DMS53 treated with DMSO at 0.1 percent for 48 hours (cell line): ENCODE data around the gene SAMD4A.
"Not testable (repeated sequence)": the region's sequence is repeated elsewhere in the genome, so short reads cannot be mapped to it uniquely, and the experiment has no call there.

Source experiments
- DNase-seq: peaks from one replicate; lab custom pipeline; 2025; ENCODE audit not compliant: unreplicated experiment; lab: John Stamatoyannopoulos, UW

SAMD4A gene

DNA sequence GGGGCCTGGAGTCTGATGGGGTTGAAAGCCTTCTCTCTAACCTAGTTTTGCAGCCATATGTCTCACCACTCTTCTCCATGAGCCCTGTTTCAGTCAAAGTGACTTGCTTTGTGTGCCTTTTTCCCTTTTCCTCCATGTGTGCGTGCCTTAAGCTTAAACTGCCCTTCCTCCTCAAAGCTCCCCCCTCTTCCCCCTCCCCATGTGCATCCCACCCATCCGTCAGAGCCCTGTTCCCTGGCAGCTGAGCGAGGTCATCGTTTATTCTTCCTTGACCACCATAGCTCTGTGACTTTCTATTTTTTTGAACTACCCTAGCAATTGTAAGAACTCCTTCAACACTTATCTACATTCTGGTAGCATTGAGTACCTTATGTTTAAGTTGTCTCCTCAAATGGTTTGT is 24.9 kb downstream of the SAMD4A start:
- DNase-seq: no peak

DNA sequence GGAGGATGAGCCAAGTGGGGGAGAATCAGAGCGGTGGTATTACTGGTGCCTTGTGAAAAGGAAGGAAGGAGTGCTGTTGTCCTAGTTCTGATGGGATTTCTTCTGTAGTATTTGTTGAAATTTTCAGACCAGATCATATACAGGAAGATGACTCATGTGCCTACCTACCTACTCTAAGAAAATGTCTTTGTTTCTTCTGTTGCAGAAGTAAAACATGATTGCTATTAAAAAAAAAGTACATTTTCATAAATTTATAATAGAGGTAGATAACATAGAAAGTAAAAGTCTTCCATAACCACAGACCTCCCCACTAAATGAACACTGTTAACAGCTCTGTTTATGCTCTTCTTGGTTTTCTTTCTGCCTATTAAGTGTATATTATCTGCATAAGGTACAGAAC is 26.9 kb downstream of the SAMD4A start:
- DNase-seq: no peak

DNA sequence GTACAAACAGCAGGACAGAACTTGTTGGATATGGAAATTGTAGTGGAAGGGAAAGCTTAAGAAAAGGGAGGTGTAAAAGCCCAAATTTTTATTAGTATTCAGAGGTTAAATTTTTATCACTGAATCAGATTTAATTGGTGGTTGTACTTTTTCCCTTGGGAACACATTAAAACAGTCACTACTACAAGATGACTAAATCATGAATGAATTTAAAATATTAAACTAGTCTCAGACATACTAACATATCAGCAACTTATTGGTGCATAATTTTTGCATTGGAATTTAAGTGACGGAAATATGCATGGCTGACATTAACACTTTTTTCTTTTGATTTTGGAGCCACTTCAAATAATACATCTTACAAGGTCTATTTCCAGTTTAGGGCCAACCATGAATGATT is 27.6 kb downstream of the SAMD4A start:
- DNase-seq: no peak

DNA sequence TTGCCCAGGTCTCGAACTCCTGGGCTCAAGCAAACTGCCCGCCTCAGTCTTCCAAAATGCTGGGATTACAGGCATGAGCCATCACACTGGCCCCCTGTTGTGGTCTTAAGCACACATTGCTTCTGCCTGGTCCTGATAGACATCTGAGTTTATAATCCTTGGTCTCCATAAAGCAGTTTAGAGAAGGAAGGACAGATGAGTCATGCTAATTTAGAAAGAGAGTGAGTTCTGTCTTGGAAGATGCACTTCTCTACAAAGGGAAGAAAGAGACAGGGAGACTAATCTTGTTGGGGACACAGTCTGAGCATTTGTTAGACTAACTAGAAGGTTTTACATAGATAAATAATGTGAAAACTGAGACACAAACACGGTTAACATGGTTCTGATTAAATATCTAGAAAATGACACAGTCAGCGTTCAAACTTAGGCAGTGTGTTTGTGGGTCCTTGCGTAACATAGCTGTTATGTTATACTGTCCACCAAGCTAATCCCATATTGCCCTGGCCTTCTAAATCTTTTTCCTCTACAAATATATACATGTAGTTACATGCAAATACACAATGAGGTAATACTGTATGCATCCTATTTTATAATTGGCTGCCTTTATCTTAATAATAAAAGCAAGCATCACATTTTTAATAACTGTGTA is 31.0 kb downstream of the SAMD4A start:
- DNase-seq: no peak

DNA sequence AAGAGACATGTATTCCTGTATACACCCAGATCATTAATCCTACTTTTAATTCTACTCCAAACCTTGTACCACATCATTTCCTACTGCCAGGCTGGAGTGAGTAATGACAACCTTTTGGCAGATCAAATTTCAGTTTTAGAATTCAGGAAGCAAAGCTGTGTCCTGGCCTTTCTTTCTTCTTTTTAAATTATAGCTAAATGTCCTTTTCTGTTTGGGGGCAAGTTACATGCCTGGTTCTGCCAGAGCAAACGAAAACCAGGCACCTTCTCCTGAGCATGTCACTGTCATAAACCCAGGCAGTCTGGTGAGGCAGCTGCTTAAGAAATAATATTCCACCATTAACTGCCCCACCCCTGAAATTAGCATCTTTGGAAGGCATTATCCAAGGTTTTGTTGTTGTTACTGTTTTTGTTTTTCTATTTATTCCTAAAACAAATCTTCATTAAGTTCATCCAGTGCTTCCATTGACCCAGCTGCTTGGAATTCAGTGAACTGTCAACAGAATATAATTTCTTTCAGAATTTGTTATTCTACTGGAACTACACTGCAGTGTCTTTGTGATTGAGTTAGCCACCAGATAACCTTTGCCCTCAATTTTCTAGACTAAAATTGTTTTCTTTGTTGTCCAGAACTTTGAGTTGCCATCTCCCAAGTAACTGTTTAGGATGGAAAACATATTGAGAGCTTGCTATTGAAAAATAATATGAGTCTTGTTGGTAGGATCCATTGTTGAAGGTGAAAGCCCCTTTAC is 33.2 kb downstream of the SAMD4A start:
- DNase-seq: no peak

DNA sequence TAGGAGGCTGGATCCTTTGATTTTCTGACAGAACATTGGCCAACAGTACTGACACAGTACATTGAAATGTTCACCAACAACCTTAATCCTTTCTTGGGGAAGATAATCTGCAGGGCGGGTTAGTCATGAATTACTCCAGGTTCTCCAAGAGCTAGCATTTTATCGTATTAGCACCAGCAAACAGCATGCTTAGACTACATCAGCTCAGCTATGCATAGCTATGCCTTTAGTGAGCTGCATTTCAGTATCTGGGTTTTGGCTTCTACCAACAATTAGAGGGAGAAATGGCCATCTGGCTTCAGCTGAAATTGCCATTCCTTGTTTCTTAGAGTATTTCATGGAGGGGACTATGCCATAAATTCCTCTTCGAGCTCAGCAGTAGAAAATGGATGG is 33.8 kb downstream of the SAMD4A start:
- DNase-seq: no peak

DNA sequence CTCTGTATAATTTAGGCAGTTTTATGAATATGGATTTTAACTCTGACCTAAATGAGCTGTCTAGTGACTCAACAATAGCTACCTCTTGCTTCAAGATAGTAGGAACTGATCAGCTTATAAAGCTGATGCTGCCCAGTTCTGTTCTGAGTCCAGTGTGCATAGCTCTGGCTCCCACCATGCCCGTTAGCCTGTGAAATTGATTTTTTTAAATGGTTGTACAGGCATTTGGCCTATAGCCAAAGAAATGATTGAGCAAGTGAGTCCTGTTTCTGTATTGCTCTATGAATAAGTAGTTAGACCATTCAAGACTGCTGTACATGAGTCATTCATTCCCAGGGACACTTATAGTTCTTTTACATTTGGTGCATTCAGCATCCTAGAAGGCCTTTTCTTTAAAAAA is 36.4 kb downstream of the SAMD4A start:
- no peak for DNase-seq

DNA sequence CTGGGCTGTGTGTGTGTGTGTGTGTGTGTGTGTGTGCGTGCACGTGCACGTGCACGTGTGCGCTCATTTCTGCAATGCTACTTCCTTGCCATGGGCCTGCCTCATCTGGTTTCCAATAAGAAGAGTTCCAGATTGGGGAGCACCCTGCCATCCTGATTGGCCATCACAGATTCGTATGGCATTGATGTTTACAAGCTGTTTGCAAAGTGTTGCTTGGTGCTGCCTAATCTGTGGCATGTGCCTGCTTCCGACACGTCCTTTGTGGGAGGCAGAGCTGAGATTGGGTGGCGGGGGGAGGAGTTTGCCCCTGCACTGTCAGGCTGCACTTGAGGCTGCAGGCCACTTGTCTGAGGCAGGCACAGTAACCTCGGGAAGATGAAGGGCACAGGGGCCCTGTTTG is 39.2 kb downstream of the SAMD4A start:
- DNase-seq: no peak

DNA sequence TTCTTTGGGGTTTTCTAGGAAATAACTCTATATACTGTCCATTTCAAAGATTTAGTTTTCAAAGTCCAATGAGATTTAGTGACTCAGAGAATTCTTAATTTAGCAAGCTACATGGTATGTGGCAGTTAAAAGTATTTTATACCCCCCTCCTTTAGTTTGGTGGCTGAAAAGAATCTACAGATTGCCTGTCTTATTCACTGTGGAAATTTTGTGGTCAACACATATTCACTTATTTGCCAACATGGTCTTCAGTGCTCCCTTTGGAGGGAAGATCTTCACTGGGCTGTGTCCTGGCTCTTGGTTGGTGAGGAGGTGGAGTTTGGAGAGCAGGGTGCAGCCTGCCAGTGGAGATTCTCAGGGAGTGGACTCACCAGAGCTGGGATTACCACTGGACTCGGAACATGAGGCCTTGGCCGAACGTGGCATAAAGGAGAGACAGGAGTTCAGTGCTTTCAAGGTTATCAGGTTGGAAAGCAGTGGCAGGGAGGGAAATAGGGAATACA is 39.8 kb downstream of the SAMD4A start:
- no peak for DNase-seq

DNA sequence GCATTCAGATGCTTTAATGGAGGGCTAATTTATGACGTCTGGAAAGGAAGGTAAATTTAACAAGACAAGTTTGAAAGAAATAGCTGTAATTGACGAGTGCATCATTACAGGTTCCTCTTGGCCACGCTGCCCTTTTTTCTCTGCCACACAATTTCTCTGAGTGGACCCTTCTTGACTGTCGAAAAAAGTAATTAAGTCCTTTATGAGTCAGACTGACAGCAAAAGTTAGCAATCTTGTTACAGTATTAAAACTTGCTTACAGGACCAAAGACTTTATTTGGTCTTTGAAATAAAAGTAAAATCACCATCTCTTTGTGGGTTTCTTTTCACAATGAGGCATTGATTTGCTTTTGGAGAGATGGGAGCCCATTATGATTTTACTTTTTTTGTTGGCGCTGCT is 42.6 kb downstream of the SAMD4A start:
- no peak for DNase-seq

DNA sequence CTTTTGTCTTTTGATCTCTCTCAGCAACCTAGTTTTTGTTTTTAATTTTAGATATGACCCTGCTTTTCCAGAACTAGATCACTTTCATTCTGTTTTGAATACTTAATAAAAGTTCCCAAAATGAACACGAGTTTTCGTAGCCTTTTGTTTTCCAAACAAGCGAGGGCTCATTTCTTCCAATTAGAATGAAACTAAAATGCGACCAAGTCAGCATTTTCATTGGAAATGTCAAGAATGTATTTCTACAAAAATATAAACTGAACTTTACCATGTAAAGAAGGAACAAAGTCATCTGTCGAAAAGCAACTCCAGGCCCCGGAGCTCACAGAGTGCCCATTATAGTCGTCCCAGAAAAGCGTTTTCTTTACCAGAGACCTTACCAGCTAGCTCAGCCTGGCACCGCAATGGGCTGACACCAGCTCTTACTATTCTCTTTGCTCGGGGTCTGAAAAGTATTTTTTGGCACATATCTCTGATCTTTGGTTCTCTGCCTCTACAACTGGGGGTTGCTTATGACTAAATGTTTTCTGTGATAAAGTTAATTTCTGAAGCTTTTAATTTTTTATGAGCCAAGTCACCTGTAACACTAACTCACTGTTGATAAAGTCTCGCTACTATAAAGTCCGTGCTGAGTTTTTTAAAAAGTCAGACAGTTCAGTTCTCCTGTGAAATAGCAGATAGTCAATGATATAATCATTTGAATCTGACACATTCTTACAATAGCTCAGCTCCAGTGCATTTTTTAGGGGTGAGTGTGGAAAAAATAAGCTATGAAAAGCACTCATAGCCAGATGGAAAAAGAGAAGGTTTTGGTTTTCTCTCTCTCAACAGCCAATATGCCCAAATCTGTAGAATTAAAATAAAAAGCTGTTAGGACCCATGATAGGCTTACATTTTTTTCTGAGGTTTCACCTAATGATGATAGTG is 43.4 kb downstream of the SAMD4A start:
- DNase-seq: no peak

DNA sequence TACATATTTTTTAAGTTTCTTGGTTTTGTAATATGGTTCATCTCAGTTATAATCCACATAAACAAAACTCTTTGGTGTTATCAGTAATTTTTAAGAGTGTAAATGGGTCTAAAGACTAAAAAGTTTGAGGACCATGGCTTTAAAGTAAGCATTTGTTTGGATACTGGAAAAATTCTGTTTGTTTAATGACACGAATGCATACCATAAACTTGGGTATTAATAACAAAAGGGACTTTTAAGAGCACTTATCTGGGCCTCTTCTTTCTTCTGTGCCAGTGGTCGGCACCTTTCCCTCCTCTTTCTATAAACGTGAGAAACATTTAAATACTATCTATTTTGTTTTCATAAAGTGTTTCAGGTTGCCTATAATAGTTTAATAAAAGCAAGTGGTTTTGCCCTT is 47.4 kb downstream of the SAMD4A start:
- no peak for DNase-seq

DNA sequence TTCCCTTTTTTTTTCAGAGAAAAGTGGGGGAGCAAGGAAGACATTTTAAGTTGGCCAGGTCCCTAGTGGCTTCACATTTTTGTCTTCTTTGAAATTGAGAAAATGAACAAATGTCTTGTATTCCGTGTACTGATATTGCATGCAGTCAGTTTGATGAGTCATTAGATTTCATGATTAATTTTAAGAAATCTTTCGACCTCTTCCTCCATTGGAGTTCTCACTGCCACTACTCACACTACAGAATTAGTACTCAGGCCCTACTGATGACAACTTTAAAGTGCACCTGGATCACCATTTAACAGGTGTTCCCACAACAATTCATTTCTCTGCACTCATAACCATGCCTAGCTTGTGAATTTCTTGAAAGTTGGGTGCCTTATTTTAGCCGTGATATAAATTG is 50.5 kb downstream of the SAMD4A start:
- no peak for DNase-seq

DNA sequence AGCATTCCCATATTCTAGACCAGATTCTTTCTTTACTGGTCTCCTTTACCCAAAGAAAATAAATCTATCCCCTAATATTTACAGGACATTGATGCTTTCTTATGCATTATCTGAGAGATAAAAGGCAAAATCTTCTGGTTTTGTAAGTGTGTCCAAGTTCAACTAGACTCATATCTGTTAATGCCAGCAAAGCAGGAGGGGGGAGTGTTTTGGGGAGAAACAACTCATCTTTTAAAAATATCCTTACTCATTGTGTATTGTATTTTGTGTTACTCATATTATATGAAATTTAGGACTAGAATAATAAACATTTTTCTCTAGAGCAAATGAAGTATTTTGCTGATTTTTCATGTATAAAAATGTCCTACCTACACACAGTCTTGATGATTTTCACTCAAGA is 54.8 kb downstream of the SAMD4A start:
- no peak for DNase-seq

DNA sequence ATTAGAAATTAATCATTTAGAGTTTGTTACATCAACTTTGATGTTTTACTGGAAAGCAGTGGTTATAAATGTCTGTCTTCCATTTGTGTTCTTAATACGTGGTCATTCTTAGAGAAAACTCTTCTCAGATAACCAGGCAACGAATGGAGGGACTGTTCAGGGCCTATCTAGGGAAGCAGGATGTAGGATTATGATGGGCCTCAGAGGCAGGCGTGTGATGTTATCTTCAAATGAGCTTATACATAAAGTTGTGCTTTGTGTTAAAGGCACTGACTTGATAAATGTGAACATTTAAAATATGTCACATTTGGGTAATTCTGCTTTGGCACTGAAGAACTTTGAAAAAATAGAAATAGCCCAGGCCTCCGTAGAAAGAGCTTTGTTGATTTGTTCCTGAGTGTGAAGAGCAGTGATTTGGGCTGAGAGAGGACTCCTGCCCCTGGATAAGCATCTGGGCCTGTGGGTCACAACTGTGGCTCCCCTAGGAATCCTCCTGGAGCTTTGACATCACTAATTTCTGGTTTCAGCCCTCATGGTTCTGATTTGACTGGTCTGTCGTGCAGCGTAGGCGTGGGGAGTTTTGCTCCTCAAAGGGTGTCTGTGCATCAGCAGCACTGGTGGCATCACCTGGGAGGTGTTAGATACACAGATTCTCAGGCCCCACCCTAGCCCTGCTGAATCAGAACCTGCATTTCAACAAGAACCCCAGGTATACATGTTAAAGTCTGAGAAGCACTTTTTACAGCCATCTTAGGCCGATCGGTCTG is 55.4 kb downstream of the SAMD4A start:
- no peak for DNase-seq

DNA sequence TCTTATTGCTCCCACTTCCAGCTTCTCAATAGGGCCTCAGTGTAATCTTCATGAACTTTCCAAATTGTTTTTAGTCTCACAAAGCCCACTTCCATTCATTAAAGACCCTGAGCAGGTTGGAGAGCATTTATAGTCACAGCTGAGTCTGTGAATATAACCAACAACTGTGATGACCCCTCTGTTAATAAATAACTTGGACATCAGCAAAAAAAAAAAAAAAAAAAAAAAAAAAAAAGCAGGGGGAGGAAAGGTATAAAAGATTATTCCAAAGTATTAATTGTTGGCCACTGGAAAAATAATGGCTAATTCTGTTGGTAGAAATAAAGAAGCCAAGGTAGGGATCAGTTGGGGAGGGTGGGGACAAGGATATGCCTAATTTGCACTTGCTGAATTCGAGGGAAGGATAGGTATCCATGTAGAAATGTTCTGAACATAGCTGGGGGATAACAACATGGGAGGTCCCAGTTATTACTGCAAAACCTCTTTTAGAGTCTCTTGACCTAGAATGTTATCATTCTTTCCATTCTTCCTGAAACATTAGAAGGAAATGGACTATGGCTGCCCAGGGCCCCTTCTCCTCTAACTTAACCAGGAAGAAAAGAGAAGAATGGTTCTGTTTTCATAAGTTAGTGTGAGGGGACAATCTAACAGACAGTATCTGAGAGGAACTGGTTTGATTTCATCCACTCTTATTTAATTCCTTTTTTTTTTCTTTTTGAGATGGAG is 56.5 kb downstream of the SAMD4A start:
- no peak for DNase-seq

DNA sequence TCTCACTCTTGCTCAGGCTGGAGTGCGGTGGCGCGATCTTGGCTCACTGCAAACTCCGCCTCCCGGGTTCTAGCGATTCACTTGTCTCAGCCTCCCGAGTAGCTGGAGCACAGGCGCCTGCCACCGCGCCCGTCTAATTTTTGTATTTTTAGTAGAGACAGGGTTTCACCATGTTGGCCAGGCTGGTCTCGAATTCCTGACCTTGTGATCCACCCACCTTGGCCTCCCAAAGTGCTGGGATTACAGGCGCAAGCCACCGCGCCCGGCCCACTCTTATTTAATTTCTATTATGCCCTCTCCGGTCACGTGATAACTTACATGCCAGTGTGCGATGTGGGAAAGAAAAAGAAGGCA is 57.1 kb downstream of the SAMD4A start:
- DNase-seq: not testable (repeated sequence)

DNA sequence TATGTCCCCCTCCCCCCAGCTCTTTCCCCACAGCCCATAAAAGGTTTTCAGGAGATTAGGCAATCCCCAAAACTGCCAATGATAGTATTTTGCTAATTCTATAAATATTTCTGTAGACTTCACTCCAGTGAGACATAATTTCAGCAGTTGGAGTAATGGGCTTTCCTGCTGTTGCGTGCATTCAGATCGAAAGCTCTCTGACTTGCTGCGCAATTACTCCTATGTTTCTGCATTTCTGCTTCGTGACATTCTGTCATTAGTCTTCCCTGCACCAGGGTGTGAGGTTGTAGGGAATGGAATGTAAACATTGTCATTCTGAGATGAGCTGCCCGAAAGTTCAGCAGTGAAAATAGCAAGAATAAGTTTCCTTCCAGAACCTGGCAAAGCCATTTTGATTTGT is 58.2 kb downstream of the SAMD4A start:
- no peak for DNase-seq

DNA sequence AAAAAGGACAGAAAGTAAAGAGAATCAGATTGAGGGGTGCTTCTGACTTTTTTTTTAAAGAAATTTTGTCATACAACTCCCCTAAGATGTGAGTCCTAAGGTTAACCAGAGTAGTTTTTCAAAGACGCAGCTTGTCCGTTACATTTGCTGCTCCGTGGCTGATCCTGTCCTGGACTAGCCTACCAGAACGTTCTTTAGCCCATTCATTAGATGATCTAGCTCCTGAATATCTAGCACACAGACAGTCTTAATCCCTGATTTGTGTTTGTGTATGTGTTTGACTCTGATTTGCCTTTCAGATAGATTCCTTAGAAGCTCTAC is 60.3 kb downstream of the SAMD4A start:
- no peak for DNase-seq

DNA sequence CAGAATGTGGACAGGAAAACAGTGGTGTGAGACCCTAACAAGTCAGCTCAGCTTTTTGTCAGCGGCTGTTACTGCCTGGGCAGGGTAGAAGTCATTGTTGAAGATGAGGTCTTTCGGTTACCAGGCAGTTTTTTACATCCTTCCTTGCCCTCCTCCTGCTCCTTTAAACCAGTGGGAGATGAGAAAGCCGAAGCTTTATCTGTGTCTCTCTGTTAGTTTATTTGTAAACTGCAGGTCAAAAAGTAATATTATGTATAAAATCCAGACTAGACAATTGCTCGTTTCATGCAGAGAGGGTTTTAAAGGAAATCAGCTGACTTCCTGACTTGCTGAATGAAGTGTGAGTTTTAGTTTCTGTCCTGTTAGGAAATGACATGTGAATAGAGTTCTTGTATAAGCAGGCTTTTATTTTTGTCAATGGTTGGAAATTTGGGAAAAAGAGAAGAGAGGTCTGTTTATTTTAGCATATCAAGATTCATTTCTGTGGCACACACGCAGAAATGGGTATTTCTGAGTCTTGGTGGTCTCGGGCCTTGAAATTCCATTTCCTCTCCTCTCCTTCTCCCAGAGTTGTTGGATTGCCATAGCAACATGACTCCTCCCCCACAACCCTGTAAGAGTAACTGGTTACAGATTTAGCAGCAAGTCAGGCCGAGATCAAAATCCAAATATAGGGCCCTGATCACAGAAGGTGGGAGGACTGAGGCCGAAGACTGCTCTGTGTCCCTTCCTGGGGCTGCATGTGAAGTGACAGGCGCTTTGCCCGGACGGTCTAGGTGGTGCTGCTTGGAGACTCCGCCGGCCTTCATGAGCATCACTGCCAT is 60.8 kb downstream of the SAMD4A start:
- no peak for DNase-seq
